PC-3 (cell line): ENCODE results near the gene CDA. TPM values are rescaled to one million over a fixed set of nuclear protein-coding genes. Genes with fewer than 3 reads are reported as not detected.

ENCODE experiments used
- ATAC-seq: fragments of 200-7000 bp; cut with Tn5 transposase; 2 replicates; pipeline ENCODE4 v1.9.1; 2020; ENCODE audit warnings: mild to moderate bottlenecking, moderate library complexity
- BruUV-seq: library from RNA; stranded (reverse); fragments of 400-500 nt; replicated peaks from 2 replicates; lab custom pipeline; 2021; lab: Mats Ljungman, UMichigan
- CTCF ChIA-PET: fragments of 300-600 bp; sonication (Branson Sonifier 250); formaldehyde crosslinking; loops from one replicate; lab custom pipeline; 2022; ENCODE audit warnings: antibody characterized with exemption; lab: Charles Lee
- POLR2A ChIA-PET: fragments of 300-600 bp; sonication (Branson Sonifier 250); formaldehyde crosslinking; loops from one replicate; lab custom pipeline; 2022; ENCODE audit warnings: antibody characterized with exemption; ENCODE audit not compliant: unreplicated experiment; lab: Charles Lee
- DNase-seq: peaks from one replicate; pipeline ENCODE4 v3.0.0-alpha.2; 2015
- H2AFZ ChIP-seq: fragments of 300-600 bp; sonication (generic); 2 replicates; pipeline ENCODE4 v1.6.0; 2016; ENCODE audit warnings: antibody characterized with exemption, low read length
- H3F3A ChIP-seq: fragments of 300-600 bp; sonication (generic); one replicate; pipeline ENCODE4 v1.6.0; 2017; ENCODE audit warnings: antibody characterized with exemption, low read length, control low read depth, mild to moderate bottlenecking; ENCODE audit not compliant: unreplicated experiment
- H3K27ac ChIP-seq: fragments of 300-600 bp; sonication (generic); 2 replicates; pipeline ENCODE4 v1.5.1; 2016; ENCODE audit warnings: mild to moderate bottlenecking, low read length
- H3K27me3 ChIP-seq: fragments of 300-600 bp; sonication (generic); 2 replicates; pipeline ENCODE4 v1.6.1; 2016; ENCODE audit warnings: low read length, mixed read lengths
- H3K36me3 ChIP-seq: fragments of 300-600 bp; sonication (generic); 2 replicates; pipeline ENCODE4 v1.6.1; 2016; ENCODE audit warnings: low read depth, mixed run types, low read length, mixed read lengths
- H3K4me1 ChIP-seq: fragments of 300-600 bp; sonication (generic); 2 replicates; pipeline ENCODE4 v1.5.1; 2016; ENCODE audit warnings: low read length; ENCODE audit not compliant: insufficient read depth
- H3K4me2 ChIP-seq: fragments of 300-600 bp; sonication (generic); 2 replicates; pipeline ENCODE4 v1.6.0; 2016; ENCODE audit warnings: low read length
- H3K4me3 ChIP-seq: fragments of 300-600 bp; sonication (generic); 2 replicates; pipeline ENCODE4 v1.5.1; 2016; ENCODE audit warnings: mild to moderate bottlenecking, low read length, mixed read lengths
- H3K79me2 ChIP-seq: fragments of 300-600 bp; sonication (generic); 2 replicates; pipeline ENCODE4 v1.6.1; 2017; ENCODE audit warnings: low read length, mixed read lengths
- H3K9ac ChIP-seq: fragments of 300-600 bp; sonication (generic); 2 replicates; pipeline ENCODE4 v1.6.0; 2016; ENCODE audit warnings: mild to moderate bottlenecking, low read length
- H3K9me2 ChIP-seq: fragments of 300-600 bp; sonication (generic); replicated peaks from 2 replicates; pipeline ENCODE4 v1.6.1; 2016; ENCODE audit warnings: mixed run types, low read length, mixed read lengths
- H3K9me3 ChIP-seq: fragments of 300-600 bp; sonication (generic); 2 replicates; pipeline ENCODE4 v1.6.1; 2016; ENCODE audit warnings: low read length, mixed read lengths
- H4K20me1 ChIP-seq: fragments of 300-600 bp; sonication (generic); 2 replicates; pipeline ENCODE4 v1.6.1; 2016; ENCODE audit warnings: low read length, mixed read lengths
- CTCF ChIP-seq: fragments of 300-600 bp; sonication (generic); conservative IDR thresholded peaks from 2 replicates; pipeline ENCODE4 v1.5.1; 2017; ENCODE audit warnings: antibody characterized with exemption, low read depth, mild to moderate bottlenecking, low read length
- EZH2 ChIP-seq: fragments of 300-600 bp; sonication (generic); IDR thresholded peaks from one replicate; pipeline ENCODE4 v1.6.1; 2017; ENCODE audit warnings: antibody characterized with exemption, mild to moderate bottlenecking, low read length; ENCODE audit not compliant: unreplicated experiment
- EZH2phosphoT487 ChIP-seq: fragments of 300-600 bp; sonication (generic); IDR thresholded peaks from 2 replicates; pipeline ENCODE4 v1.6.1; 2018; ENCODE audit warnings: mild to moderate bottlenecking, antibody characterized with exemption, low read length, borderline replicate concordance
- intact Hi-C: fragments of 100-400 bp; cut with micrococcal nuclease; formaldehyde crosslinking; loops from 2 replicates; pipeline ENCODE4 v1.9.0; 2023
- total RNA-seq: library from RNA; depleted of rRNA; stranded (reverse); fragments of >200 nt; gene quantifications from 2 replicates; pipeline ENCODE4 v1.2.3, GENCODE V29; 2014

CDA gene
- total RNA-seq, 1 experiment from 2014 or later: 36.3 TPM

DNA sequence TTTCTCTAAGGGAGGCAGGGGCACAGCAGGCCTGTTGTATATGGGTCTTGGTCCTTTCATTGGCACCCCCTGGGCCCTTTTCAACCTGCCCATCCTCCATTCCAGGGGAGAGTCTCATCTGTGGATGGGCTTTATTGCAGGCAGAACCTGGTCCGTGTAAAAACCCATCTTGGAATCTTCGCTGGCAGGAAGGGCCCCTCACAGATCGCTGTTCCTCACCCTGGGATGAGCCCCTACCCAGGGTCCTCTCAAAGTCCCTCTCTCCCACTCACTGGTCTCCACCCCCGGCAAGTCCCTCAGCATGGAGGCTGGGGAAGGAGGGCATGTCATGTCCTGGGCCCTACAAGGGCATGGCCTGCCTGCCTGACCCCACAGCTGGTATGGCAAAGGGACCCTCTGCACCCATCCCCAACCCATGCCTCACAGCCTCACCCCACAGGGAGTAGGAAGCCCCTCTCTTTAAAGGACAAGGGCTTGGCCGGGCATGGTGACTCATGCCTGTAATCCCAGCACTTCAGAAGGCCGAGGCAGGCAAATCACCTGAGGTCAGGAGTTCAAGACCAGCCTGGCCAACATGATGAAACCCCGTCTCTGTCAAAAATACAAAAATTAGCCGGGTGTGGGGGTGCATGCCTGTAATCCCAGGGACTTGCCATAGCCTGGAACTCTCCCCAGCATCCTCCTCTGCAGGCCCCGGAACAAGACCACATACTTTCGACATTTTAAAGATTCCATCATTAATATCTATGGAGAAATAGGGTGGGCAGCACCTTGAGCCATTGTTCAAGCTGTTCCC, 13.2 kb upstream of the CDA start:
- ChIA-PET POLR2A (interaction anchor here (0.7 kb wide), 1 partner anchor 265 kb away, joined by 3 read pairs; no protein-coding TSS in a partner anchor), CTCF (interaction anchor here (0.5 to 2.1 kb wide), 3 partner anchors 13 to 615 kb away, joined by 3 to 22 read pairs (median 9); partner anchors contain the start of gene CDA)
- Histone ChIP-seq H3K4me3 (no peak overlapping the region), H3K4me2 (no peak overlapping the region), H3F3A (peaks cover 5% of the 10 kb centered on the region), H3K9me3 (no peaks in the 10 kb centered on the region), H3K4me1 (peaks cover 38% of the 10 kb centered on the region), H3K27ac (no peak overlapping the region), H3K9ac (no peak overlapping the region), H3K9me2 (no peaks in the 10 kb centered on the region), H3K36me3 (no peaks in the 10 kb centered on the region), H2AFZ (no peak overlapping the region), H4K20me1 (no peaks in the 10 kb centered on the region), H3K79me2 (no peaks in the 10 kb centered on the region), H3K27me3 (no peaks in the 10 kb centered on the region)
- DNase-seq (no peak), ATAC-seq (no peak)
- TF ChIP-seq EZH2phosphoT487 (no peak), EZH2 (no peak), CTCF (no peak)
- BruUV-seq: no TSS peak
- intact Hi-C loops: loop anchor here (1.0 to 5.0 kb wide), 3 partner anchors 37 to 65 kb away; partner anchors contain the start of gene PINK1

- TF ChIP-seq EZH2phosphoT487: no peak
- no peak for TF ChIP-seq EZH2
- TF ChIP-seq CTCF: no peak
- Histone ChIP-seq H2AFZ (no peak overlapping the region), H3K9ac (peak overlapping the region; percentile 58), H3K79me2 (no peaks in the 10 kb centered on the region), H3K27me3 (no peaks in the 10 kb centered on the region), H3K4me1 (peaks cover 38% of the 10 kb centered on the region), H3K4me2 (peak overlapping the region; percentile 50), H3K9me2 (no peaks in the 10 kb centered on the region), H3F3A (peaks cover 5% of the 10 kb centered on the region), H3K4me3 (no peak overlapping the region), H3K27ac (peak overlapping the region; percentile 94), H4K20me1 (no peaks in the 10 kb centered on the region), H3K9me3 (no peaks in the 10 kb centered on the region), H3K36me3 (no peaks in the 10 kb centered on the region)
- intact Hi-C loops: loop anchor here (5.0 kb wide), 1 partner anchor 34 kb away; no protein-coding TSS in a partner anchor
- ATAC-seq (peak; percentile 89), DNase-seq (peak; percentile 91)
- CTCF ChIA-PET: no interaction called here
- POLR2A ChIA-PET: no interaction called here
- no TSS peak for BruUV-seq
Observed at GRCh38 chr1:20578062-20578461, 10.8 kb upstream of the CDA start.
